Bronchial epithelial cell (primary cell): Measurements from ENCODE around the gene SNRPD2. TPM values are rescaled to one million over a fixed set of nuclear protein-coding genes. Genes with fewer than 3 reads are reported as not detected.
A peak's percentile ranks its signal among the peaks of the same experiment; 100 is the strongest.

Source experiments
- DNase-seq: peaks from one replicate; pipeline ENCODE4 v3.0.0-alpha.2; 2010; ENCODE audit warnings: low read depth
- FAIRE-seq: peaks from 2 replicates; lab custom pipeline; 2011; peaks lifted over from hg19 to GRCh38; lab: Jason Lieb, UNC
- H3K27me3 ChIP-seq: 2 replicates; pipeline ENCODE4 v1.5.1; 2011; ENCODE audit warnings: low read length; ENCODE audit not compliant: control insufficient read depth, insufficient read depth
- H3K36me3 ChIP-seq: 2 replicates; pipeline ENCODE4 v1.5.1; 2011; ENCODE audit warnings: low read length; ENCODE audit not compliant: control insufficient read depth, insufficient read depth
- H3K4me3 ChIP-seq: 2 replicates; pipeline ENCODE4 v1.5.1; 2011; ENCODE audit warnings: mild to moderate bottlenecking, low read depth, low read length, control low read depth
- total RNA-seq: library from RNA; depleted of rRNA; stranded (reverse); fragments of >200 nt; gene quantifications from 2 replicates; pipeline ENCODE4 v1.2.1, GENCODE V29; 2014
- TF ChIP-seq, protein P1 (sequence below): IDR thresholded peaks from 2 replicates; pipeline ENCODE4 v1.5.1; 2011; ENCODE audit warnings: mild to moderate bottlenecking, moderate library complexity, low read length, control low read depth, inconsistent platforms; ENCODE audit not compliant: insufficient read depth, severe bottlenecking

The SNRPD2 gene
- total RNA-seq, 1 donor from 2014 or later, result 429 TPM

DNA sequence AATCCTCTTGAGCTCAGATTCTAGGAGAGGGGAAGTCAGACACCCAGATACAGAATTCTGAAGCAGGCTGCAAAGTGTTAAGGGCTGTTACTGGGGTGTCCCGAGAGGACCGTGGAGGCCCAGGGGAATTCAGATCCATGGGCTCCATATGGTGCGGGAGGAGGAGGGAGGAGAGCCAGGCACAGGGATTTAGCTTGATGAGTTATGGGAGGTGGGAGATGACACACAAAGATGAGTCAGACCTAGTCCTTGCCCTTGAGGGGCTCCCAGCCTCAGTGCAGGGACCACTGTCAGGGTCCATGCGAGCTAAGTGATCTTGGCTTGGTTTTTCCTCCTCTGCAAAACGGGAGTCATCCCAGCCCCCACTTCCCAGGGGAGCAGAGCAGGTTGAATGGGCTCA, 38.1 kb downstream of the SNRPD2 start:
- no peak for FAIRE-seq
- H3K27me3 ChIP-seq, result no peaks in the 10 kb centered on the region

DNA sequence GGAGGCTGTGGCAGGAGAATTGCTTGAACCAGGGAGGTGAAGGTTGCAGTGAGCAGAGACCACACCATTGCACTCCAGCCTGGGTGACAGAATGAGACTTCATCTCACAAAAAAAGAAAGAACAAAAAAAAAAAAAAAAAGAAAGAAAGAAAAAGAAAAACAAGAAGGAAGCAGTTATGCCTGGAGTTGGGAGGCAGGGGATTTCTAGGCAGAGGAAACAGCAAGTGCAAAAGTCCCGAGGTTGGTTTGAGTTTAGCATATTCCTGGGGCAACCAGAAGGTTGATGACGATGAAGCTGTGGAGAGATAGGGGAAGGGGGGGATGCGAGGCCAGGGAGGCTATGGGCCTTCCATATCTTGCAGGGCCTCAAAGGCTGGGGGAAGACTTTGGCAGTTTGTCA, 41.0 kb downstream of the SNRPD2 start:
- Histone ChIP-seq H3K36me3 (no peaks in the 10 kb centered on the region), H3K4me3 (no peak overlapping the region), H3K27me3 (no peaks in the 10 kb centered on the region)
- TF ChIP-seq, protein P1, sequence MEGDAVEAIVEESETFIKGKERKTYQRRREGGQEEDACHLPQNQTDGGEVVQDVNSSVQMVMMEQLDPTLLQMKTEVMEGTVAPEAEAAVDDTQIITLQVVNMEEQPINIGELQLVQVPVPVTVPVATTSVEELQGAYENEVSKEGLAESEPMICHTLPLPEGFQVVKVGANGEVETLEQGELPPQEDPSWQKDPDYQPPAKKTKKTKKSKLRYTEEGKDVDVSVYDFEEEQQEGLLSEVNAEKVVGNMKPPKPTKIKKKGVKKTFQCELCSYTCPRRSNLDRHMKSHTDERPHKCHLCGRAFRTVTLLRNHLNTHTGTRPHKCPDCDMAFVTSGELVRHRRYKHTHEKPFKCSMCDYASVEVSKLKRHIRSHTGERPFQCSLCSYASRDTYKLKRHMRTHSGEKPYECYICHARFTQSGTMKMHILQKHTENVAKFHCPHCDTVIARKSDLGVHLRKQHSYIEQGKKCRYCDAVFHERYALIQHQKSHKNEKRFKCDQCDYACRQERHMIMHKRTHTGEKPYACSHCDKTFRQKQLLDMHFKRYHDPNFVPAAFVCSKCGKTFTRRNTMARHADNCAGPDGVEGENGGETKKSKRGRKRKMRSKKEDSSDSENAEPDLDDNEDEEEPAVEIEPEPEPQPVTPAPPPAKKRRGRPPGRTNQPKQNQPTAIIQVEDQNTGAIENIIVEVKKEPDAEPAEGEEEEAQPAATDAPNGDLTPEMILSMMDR, result no peak
- DNase-seq (no peak), FAIRE-seq (no peak)

More for the DNA sequence above, 38.1 kb downstream of the SNRPD2 start:
- TF ChIP-seq, protein P1, result no peak
- DNase-seq, result no peak
- Histone ChIP-seq H3K36me3 (no peaks in the 10 kb centered on the region), H3K4me3 (no peak overlapping the region)

DNA sequence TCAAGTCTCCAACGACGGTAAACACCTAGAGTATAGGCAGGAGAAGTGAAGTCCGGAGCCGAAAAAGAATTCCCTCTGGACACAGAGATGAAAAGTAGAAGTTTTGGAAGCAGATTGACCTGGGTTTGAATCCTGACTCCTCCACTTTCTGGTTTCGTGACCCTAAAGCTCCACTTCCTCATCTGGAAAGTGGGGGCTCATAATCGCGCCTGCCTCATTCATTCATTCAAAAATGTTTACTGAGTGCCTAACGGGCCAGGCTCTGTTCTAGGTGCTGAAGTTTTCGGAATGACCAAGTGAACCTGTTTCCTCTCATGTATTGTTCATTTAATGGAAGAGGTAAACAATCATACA, 45.4 kb downstream of the SNRPD2 start:
- Histone ChIP-seq H3K36me3 (no peaks in the 10 kb centered on the region), H3K4me3 (no peak overlapping the region), H3K27me3 (no peaks in the 10 kb centered on the region)
- no peak for FAIRE-seq
- TF ChIP-seq, protein P1, result no peak
- no peak for DNase-seq

DNA sequence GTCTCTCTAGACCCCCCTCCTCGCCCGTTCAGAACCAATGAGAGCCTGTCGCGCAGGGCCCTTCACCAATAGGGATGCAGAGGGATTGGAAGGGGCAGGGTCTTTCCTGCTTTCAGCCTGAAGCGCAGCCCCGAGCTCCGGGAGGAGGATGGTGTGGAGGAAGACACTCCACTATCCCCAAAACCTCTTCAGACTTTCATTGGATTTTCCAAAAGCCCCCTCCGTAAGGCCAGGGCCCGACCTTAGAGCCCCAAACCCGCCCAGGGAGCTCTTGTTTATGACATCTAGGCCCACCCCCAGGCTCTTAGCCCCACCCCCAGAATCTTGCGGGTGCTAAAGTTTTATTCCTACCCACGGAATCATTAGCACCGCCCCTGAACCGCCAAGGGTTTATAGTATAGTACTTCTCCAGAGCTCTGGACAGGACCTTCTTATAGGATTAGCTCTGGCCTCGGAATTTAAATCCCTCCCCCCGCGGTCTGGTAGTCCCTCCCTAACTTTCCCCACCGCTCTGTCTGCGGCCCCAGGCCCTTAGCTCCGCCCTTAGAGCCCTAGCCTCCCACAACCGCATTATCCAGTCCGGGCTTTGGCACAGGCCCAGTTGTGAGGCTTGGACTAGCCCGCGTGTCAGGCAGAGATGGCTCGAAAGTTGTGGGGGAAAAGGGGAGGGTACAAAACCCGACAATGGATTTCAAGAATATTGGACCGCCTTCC, 46.0 kb downstream of the SNRPD2 start:
- Histone ChIP-seq H3K4me3 (peak overlapping the region; percentile 28), H3K27me3 (no peaks in the 10 kb centered on the region), H3K36me3 (no peaks in the 10 kb centered on the region)
- TF ChIP-seq, protein P1, result no peak
- DNase-seq (peak; percentile 65), FAIRE-seq (no peak)

DNA sequence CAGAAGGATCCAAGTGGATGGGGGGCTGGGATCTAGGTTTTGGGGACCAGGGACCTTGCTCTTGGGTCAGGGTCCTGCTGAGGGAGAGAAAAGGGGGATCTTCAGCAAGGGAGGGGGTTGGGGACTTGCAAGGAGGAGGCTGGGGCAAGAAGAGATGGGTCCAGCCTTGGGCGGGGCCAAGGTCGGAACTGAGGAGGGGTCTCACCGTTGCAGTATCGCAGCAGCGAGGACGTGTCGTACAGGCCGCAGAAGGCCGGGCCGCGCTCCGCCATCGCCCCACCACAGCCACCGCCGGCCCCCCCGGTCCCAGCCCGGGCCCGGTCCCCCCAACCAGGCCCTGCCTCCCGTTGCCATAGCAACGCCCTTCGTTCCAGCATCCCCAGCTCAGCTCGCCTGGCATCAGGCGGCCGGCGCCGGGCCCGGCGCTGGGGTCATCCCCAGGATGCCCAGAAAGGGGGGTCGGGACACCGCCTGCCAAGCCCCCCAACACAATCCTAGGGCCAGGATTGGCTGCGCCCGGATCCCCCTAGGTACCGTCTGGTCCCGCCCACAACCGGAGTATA, 46.6 kb downstream of the SNRPD2 start:
- DNase-seq (no peak), FAIRE-seq (no peak)
- Histone ChIP-seq H3K4me3 (no peak overlapping the region), H3K36me3 (no peaks in the 10 kb centered on the region), H3K27me3 (no peaks in the 10 kb centered on the region)
- TF ChIP-seq, protein P1, result no peak
